GM12874 (cell line): ENCODE measurements around the gene DNAAF8.

Experiments
- TF ChIP-seq, protein P1 (sequence below): IDR thresholded peaks from 2 replicates; pipeline ENCODE4 v1.5.1; 2011; ENCODE audit warnings: low read depth, mild to moderate bottlenecking, control low read depth, low read length, moderate library complexity; ENCODE audit not compliant: insufficient read depth

The DNAAF8 gene

DNA sequence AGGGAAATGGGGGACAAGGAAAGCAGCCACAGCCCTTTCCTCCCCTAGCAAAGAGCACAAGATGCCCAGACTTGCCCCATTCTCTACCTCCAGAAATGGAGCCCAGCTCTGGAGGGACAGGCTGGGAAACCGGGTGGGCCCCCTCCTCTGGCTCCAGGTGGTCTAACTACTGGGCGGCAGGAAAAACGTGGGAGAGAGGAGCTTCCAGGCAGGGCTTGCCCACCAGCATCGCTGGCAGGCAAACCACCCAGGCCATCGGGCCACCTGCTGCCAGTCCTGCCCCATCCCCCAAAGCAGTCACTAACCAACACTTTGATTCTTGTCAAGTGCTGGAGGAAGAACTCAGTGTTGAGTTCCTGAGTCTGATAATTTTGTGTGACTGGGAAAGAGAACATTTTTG lies 15.9 kb upstream of the DNAAF8 start:
- TF ChIP-seq, protein P1, sequence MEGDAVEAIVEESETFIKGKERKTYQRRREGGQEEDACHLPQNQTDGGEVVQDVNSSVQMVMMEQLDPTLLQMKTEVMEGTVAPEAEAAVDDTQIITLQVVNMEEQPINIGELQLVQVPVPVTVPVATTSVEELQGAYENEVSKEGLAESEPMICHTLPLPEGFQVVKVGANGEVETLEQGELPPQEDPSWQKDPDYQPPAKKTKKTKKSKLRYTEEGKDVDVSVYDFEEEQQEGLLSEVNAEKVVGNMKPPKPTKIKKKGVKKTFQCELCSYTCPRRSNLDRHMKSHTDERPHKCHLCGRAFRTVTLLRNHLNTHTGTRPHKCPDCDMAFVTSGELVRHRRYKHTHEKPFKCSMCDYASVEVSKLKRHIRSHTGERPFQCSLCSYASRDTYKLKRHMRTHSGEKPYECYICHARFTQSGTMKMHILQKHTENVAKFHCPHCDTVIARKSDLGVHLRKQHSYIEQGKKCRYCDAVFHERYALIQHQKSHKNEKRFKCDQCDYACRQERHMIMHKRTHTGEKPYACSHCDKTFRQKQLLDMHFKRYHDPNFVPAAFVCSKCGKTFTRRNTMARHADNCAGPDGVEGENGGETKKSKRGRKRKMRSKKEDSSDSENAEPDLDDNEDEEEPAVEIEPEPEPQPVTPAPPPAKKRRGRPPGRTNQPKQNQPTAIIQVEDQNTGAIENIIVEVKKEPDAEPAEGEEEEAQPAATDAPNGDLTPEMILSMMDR: no peak

DNA sequence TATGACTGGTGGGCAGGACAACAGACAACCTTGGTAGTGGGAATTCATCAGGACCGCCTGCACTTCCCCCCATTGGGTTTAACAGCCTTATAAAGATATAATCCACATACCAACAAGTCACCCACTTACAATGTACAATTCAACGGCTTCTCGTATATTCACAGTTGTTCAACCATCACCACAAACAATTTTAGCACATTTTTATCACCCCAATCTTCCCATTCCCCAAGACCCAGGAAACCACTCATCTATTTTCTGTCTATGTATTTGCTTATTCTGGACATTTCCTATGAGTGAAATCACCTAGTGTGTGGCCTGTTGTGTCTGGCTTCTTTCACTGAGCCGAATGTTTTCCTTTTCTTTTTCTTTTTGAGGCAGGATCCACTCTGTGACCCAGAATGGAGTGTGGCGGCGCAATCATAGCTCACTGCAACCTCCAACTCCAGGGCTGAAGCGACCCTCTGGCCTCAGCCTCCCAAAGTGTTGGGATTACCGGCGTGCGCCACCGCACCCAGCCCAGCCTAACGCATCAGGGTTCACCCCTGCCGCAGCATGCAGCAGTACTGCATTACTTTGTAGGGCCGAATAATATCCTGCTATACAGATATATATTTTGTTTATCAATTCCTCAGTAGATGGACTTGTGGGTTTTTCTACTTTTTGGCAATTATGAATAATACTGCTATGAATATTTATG lies 11.1 kb upstream of the DNAAF8 start:
- TF ChIP-seq, protein P1: no peak

DNA sequence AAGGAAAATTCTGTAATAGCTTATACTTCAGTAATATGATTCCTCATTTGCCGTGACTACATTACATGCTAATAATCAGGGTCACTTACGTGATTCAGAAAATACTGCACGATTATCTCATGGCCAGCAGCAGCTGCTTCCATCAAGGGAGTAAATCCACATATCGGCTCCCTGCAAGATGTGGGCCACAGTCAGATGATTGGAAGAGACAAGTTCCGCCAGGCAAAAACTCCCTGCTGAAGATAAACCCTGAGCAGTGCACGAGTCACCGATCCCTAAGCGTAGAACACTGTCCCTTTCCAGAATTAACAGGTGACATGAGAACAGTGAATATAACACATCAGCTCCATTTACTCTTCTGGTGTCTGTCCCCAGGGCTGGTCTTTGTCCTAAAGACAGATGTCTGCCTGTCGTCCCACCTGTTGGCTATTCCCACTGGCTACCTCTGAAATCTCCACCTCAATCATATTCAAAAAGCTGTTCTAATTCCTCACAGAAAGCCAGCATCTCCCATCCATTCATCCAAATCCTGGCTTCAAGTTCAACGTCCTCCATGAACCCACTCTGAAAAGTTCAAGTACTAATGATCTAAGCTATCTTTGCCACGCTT lies 9.6 kb upstream of the DNAAF8 start:
- TF ChIP-seq, protein P1: no peak

DNA sequence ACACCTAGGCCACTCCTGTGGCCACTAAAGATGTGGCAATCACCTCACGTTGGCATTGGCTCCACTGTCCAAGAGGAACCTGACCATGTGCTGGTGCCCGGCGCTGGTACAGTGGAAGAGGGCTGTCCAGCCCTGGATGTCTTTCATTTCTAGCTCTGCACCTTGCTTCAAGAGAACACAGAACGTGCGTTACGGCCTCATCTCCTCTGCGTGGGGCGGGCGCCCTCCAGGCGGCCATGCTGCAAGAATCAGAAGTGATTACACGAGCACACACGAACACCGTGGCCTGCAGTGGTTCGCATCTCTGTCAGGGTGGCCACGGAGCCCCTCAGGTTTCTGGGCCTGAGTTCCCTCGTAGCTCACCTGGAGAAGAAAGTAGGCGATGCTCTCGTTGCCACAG lies 7.7 kb upstream of the DNAAF8 start:
- TF ChIP-seq, protein P1: no peak

DNA sequence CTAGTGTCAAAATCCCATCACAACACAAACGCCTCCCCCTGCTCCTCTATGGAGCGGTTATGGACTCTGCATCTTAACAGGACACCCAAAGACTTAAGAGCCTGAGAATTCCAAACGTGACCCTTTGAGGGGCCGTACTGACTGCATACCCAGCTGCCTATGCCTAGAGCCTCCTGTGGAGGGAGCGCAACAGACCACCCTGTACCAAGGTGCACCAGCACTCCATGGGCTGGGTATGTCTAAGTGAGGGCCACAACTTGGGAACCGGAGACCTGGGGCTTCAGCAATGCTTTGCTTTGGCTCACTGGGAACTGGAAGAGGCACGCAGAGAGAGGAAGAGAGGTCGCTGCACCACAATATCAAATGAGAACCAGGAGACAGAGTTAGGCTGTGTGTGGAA lies 5.7 kb upstream of the DNAAF8 start:
- TF ChIP-seq, protein P1: no peak

- TF ChIP-seq, protein P1: no peak
Measured at GRCh38 chr16:4729876-4730275, 4.5 kb upstream of the DNAAF8 start.

DNA sequence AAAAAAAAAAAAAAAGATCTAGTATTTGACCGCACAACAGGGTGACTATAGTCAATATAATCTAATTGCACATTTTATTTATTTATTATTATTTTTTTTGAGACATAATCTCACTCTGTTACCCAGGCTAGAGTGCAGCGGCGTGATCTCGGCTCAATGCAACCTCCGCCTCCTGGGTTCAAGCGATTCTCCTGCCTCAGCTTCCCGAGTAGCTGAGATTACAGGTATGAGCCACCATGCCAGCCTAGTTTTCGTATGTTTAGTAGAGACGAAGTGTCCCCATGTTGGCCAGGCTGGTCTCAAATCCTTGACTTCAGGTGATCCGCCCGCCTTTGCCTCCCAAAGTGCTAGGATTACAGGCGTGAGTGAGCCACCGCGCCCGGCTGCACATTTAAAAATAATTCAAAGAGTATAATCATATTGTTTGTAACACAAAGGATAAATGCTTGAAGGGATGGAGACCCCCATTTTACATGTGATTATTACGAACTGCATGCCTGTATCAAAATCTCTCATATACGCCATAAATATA lies 1.1 kb upstream of the DNAAF8 start:
- TF ChIP-seq, protein P1: no peak
